Stimulated activated naive CD8-positive, alpha-beta T cell treated with anti-CD3 and anti-CD28 coated beads, Interleukin-15, Interleukin-2, amounts not matched to agents 100 ng/mL and 50 ng/mL, for 24 hours (primary cell): Measurements from ENCODE around the gene TMEM198.
A peak's percentile ranks its signal among the peaks of the same experiment; 100 is the strongest.

Experiments used
- H3K27ac Mint-ChIP-seq: one replicate; pipeline ENCODE4 v1.8.0; 2021; ENCODE audit warnings: mild to moderate bottlenecking, mixed read lengths
- H3K27me3 Mint-ChIP-seq: one replicate; pipeline ENCODE4 v1.8.0; 2021; ENCODE audit warnings: mixed read lengths
- H3K36me3 Mint-ChIP-seq: one replicate; pipeline ENCODE4 v1.8.0; 2021; ENCODE audit warnings: low read depth, mixed read lengths
- H3K4me1 Mint-ChIP-seq: one replicate; pipeline ENCODE4 v1.8.0; 2021; ENCODE audit warnings: low read depth, mixed read lengths
- H3K4me3 Mint-ChIP-seq: one replicate; pipeline ENCODE4 v1.8.0; 2021; ENCODE audit warnings: mild to moderate bottlenecking, mixed read lengths
- H3K9me3 Mint-ChIP-seq: one replicate; pipeline ENCODE4 v1.8.0; 2021; ENCODE audit warnings: mixed read lengths

The TMEM198 gene

DNA sequence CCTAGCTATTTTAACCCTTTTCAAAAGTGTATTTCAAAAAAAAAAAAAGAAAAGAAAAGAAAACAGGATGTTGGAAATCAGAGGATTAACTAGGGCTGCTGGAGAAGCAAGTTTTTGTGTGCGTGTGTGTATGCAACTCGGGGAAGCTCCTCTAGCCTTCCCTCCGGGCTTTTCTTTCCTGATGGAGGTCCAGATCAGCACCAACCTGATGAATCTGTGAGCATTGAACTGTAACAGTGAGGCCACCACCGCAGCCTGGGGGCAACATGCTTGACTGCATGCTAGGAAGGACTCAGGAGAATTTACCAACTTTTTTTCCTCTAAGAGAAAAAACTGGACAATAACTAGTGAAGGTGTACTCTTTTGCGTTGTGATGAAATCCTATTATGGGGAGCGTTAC is 25.2 kb downstream of the TMEM198 start:
- Mint-ChIP-seq H3K27me3 (peaks cover 37% of the 10 kb centered on the region), H3K27ac (no peak overlapping the region), H3K9me3 (no peaks in the 10 kb centered on the region), H3K36me3 (no peaks in the 10 kb centered on the region), H3K4me1 (no peaks in the 10 kb centered on the region), H3K4me3 (no peak overlapping the region)

GRCh38 chr2:219569635-219570034 is 25.8 kb downstream of the TMEM198 start:
- Mint-ChIP-seq H3K27me3 (peaks cover 37% of the 10 kb centered on the region), H3K9me3 (no peaks in the 10 kb centered on the region), H3K36me3 (no peaks in the 10 kb centered on the region), H3K4me3 (peak overlapping the region; percentile 5), H3K27ac (no peak overlapping the region), H3K4me1 (no peaks in the 10 kb centered on the region)

- Mint-ChIP-seq H3K27ac (no peak overlapping the region), H3K9me3 (no peaks in the 10 kb centered on the region), H3K36me3 (no peaks in the 10 kb centered on the region), H3K4me3 (peak overlapping the region; percentile 55), H3K4me1 (no peaks in the 10 kb centered on the region), H3K27me3 (peaks cover 37% of the 10 kb centered on the region)
These were observed 26.5 kb downstream of the TMEM198 start for GRCh38 chr2:219570194-219570923.

- Mint-ChIP-seq H3K4me1 (no peaks in the 10 kb centered on the region), H3K4me3 (no peak overlapping the region), H3K9me3 (no peaks in the 10 kb centered on the region), H3K27me3 (peaks cover 43% of the 10 kb centered on the region), H3K27ac (no peak overlapping the region), H3K36me3 (no peaks in the 10 kb centered on the region)
These were observed 27.1 kb downstream of the TMEM198 start for GRCh38 chr2:219570924-219571310.

DNA sequence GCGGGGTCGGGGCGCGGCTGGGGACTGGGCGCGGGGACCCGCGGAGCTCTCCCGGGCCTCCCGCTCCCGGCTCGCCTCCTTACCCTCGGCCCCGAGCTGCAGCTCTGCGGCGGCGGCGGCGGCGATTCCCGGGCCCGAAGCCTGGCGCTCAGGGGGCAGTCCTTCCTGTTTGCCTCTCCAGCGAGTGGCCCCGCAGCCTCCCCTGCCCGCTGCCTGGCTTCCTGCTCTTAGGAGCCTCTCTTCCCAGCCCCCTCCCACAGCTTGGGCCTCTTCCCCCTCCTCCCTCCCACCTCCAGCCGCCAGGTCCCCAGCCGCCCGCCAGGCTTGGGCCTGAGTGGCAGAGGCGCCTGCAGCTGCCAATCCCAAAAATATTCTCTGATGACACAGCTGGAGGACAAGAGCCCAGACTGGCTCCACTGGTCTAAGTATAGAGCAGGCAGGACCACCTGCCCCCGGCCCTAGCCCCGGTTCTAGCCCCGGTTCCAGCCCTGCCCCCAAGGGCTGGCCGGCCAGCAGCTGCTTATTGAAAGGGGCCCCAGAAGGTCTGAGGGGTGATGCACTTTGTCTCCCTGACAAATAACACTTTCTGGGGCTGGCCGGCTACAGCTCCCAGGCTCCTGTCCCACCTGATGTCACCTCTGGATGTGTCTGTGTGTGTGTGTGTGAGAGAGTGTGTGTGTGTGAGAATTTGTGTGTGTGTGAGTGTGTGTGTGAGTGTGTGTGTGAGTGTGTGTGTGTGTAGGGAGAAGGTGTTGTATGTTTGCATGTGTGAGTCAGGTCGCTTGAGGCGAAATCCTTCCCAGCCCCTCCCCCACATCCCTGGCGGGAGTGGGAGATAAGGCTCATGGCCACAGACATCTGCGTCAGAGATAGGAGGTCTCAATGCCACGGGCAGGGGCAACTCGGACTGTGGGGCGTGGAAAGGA is 27.7 kb downstream of the TMEM198 start, which contains the start of gene OBSL1:
TSS of gene OBSL1 (minus strand) at position 229 of the 926 bp plus-strand sequence. CDS start 307 bp downstream, outside the sequence.
- H3K27me3 Mint-ChIP-seq: peaks cover 45% of the 10 kb centered on the region
- no peaks in the 10 kb centered on the region for H3K9me3 Mint-ChIP-seq
- no peak within 1 kb of the TSS for H3K27ac Mint-ChIP-seq
- no peaks in the 10 kb centered on the region for H3K36me3 Mint-ChIP-seq
- H3K4me1 Mint-ChIP-seq: no peaks in the 10 kb centered on the region
- peak within 1 kb of the TSS; percentile 26 for H3K4me3 Mint-ChIP-seq

- Mint-ChIP-seq H3K27me3 (peaks cover 45% of the 10 kb centered on the region), H3K27ac (no peak within 1 kb of the TSS), H3K4me3 (peak within 1 kb of the TSS; percentile 26), H3K9me3 (no peaks in the 10 kb centered on the region), H3K36me3 (no peaks in the 10 kb centered on the region), H3K4me1 (no peaks in the 10 kb centered on the region)
These were observed 28.6 kb downstream of the TMEM198 start, which contains the start of gene INHA for GRCh38 chr2:219572237-219573001. INHA (plus strand) TSS chr2:219572310; CDS start chr2:219572375, 65 bp downstream.

DNA sequence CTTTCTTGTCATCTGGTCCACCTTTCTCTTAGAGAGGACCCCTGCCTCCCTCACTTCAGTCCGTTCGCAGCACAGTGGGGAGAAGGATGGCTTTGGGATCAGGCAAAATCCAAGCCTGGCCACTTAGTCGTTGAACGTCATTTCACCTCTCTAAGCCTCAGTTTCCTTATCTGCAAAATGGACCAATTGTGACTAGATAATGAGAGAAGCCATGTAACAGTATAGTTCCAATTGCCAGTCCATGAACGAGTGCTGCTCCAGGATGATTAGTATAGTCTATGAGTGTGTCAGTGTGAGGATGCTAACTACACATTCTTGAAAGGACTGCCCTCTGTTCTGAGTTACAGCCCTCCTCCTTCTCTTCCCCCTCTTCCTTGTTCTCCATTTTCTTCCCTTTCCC is 29.3 kb downstream of the TMEM198 start:
- peaks cover 43% of the 10 kb centered on the region for H3K27me3 Mint-ChIP-seq
- no peaks in the 10 kb centered on the region for H3K4me1 Mint-ChIP-seq
- no peak overlapping the region for H3K4me3 Mint-ChIP-seq
- H3K27ac Mint-ChIP-seq: no peak overlapping the region
- H3K9me3 Mint-ChIP-seq: no peaks in the 10 kb centered on the region
- no peaks in the 10 kb centered on the region for H3K36me3 Mint-ChIP-seq

DNA sequence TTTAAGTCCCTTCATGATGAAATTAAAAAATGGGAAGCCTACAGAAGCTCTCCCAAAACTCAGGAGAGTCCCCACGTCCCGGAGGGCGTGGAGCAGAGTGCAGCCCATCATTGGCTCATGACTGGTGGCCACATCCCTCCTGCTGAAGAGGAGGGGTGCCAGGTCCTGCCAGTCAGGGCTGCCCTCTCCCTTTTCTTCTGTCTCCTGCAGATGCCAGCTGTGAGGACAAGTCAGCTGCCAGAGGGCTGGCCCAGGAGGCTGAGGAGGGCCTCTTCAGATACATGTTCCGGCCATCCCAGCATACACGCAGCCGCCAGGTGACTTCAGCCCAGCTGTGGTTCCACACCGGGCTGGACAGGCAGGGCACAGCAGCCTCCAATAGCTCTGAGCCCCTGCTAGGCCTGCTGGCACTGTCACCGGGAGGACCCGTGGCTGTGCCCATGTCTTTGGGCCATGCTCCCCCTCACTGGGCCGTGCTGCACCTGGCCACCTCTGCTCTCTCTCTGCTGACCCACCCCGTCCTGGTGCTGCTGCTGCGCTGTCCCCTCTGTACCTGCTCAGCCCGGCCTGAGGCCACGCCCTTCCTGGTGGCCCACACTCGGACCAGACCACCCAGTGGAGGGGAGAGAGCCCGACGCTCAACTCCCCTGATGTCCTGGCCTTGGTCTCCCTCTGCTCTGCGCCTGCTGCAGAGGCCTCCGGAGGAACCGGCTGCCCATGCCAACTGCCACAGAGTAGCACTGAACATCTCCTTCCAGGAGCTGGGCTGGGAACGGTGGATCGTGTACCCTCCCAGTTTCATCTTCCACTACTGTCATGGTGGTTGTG is 30.9 kb downstream of the TMEM198 start:
- peaks cover 37% of the 10 kb centered on the region for H3K27me3 Mint-ChIP-seq
- H3K9me3 Mint-ChIP-seq: no peaks in the 10 kb centered on the region
- no peak overlapping the region for H3K4me3 Mint-ChIP-seq
- no peaks in the 10 kb centered on the region for H3K36me3 Mint-ChIP-seq
- no peak overlapping the region for H3K27ac Mint-ChIP-seq
- no peaks in the 10 kb centered on the region for H3K4me1 Mint-ChIP-seq

- H3K36me3 Mint-ChIP-seq: no peaks in the 10 kb centered on the region
- peaks cover 32% of the 10 kb centered on the region for H3K27me3 Mint-ChIP-seq
- H3K27ac Mint-ChIP-seq: no peak overlapping the region
- no peak overlapping the region for H3K4me3 Mint-ChIP-seq
- no peaks in the 10 kb centered on the region for H3K4me1 Mint-ChIP-seq
- no peaks in the 10 kb centered on the region for H3K9me3 Mint-ChIP-seq
These were observed 32.0 kb downstream of the TMEM198 start for GRCh38 chr2:219575566-219576504.

GRCh38 chr2:219576505-219577388 is 32.9 kb downstream of the TMEM198 start:
- peaks cover 30% of the 10 kb centered on the region for H3K27me3 Mint-ChIP-seq
- H3K9me3 Mint-ChIP-seq: no peaks in the 10 kb centered on the region
- no peak overlapping the region for H3K27ac Mint-ChIP-seq
- no peaks in the 10 kb centered on the region for H3K36me3 Mint-ChIP-seq
- no peaks in the 10 kb centered on the region for H3K4me1 Mint-ChIP-seq
- H3K4me3 Mint-ChIP-seq: no peak overlapping the region

- Mint-ChIP-seq H3K27ac (no peak overlapping the region), H3K4me3 (no peak overlapping the region), H3K4me1 (no peaks in the 10 kb centered on the region), H3K9me3 (no peaks in the 10 kb centered on the region), H3K36me3 (no peaks in the 10 kb centered on the region), H3K27me3 (peaks cover 19% of the 10 kb centered on the region)
These were observed 35.2 kb downstream of the TMEM198 start for GRCh38 chr2:219578811-219579613.

- Mint-ChIP-seq H3K9me3 (no peaks in the 10 kb centered on the region), H3K4me1 (no peaks in the 10 kb centered on the region), H3K36me3 (no peaks in the 10 kb centered on the region), H3K27ac (no peak overlapping the region), H3K4me3 (no peak overlapping the region), H3K27me3 (peaks cover 11% of the 10 kb centered on the region)
These were observed 37.5 kb downstream of the TMEM198 start for GRCh38 chr2:219581346-219581745.
